Measurements from ENCODE around the gene IFNLR1. TPM values are rescaled to one million over a fixed set of nuclear protein-coding genes. Genes with fewer than 3 reads are reported as not detected.

Gene IFNLR1
- total and polyA plus RNA-seq, 2 donors from 2014 or later: 1.6 to 4.8 TPM

DNA sequence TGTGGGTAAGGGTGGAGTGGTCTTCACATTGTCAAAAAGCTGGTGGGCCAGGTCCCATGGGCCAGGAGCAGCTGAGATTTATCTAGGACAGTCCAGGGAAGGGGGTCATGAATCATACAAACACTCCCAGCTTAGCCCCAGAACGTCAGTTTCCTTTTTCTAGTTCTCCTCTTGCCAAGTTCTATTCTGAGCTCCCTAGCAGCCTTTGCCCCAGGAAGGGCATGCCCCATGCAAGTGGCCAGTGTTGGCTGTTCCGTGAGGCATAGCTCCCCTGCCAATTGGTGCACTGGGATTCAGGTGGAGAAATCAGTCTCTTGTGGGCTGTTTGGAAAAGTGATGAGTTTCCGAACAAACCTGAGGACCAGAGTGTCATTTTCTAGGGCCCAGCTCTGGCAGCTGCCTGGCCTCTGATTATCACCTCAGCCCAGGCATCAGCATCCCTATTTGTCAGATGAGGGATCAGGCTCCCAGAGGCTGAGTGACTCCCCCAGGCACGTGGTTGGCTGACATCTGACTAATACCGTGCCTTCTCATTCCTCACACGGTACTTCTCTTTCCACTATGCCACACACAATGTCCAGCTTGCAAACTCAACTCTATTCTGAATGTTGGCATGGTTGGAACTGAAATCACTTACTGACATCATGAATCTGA lies 60.9 kb downstream of the IFNLR1 start:
- Histone ChIP-seq H3K4me3 (ENCODE audit: low read length in 3 of 3) (no peak overlapping the region), H3K36me3 (ENCODE audit: control insufficient read depth in 2 of 3, insufficient read depth in 3 of 3, low read length in 3 of 3) (no peaks in the 10 kb centered on the region), H3K27ac (ENCODE audit: low read depth in 2 of 2, low read length in 2 of 2) (no peak overlapping the region), H3K4me1 (ENCODE audit: control insufficient read depth in 2 of 3, insufficient read depth in 2 of 3, low read depth in 1 of 3, low read length in 3 of 3) (no peaks in the 10 kb centered on the region), H3K9ac (ENCODE audit: low read length in 3 of 3) (no peak overlapping the region), H3K27me3 (ENCODE audit: control insufficient read depth, insufficient read depth, low read length) (no peaks in the 10 kb centered on the region), H3K9me3 (ENCODE audit: control insufficient read depth in 2 of 3, insufficient read depth in 1 of 3, low read length in 3 of 3) (peaks cover 0 to 6% (median 0%) of the 10 kb centered on the region in 3 donors)
- TF ChIP-seq, protein P1, sequence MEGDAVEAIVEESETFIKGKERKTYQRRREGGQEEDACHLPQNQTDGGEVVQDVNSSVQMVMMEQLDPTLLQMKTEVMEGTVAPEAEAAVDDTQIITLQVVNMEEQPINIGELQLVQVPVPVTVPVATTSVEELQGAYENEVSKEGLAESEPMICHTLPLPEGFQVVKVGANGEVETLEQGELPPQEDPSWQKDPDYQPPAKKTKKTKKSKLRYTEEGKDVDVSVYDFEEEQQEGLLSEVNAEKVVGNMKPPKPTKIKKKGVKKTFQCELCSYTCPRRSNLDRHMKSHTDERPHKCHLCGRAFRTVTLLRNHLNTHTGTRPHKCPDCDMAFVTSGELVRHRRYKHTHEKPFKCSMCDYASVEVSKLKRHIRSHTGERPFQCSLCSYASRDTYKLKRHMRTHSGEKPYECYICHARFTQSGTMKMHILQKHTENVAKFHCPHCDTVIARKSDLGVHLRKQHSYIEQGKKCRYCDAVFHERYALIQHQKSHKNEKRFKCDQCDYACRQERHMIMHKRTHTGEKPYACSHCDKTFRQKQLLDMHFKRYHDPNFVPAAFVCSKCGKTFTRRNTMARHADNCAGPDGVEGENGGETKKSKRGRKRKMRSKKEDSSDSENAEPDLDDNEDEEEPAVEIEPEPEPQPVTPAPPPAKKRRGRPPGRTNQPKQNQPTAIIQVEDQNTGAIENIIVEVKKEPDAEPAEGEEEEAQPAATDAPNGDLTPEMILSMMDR (IDR thresholded peaks at IDR 0.05; ENCODE audit: borderline replicate concordance, extremely low read depth, insufficient read depth): no peak
- DNase-seq (peak in 1 of 5 donors; percentile 30), FAIRE-seq (no peak)
- intact Hi-C loops (cut with DNase I): no loop called here

DNA sequence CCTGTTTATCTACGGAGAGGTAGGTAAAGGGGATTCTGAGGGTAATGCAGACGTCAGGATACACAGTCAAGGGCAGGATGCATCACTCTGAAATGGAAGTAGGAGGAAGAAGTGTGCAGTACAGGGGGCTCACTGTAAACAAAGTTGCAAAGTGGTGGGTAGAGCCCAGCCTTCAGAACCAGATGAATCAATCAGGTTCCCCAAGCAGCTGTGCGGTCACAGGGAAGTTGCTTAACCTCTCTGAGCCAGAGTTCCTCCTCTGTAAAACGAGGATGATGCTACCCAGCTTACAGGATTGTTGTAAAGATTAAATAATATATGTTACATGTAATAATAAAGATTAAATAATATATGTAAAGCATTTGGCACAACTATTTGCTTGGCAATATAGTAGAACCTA lies 61.6 kb downstream of the IFNLR1 start:
- Histone ChIP-seq H3K4me1 (ENCODE audit: control insufficient read depth in 2 of 3, insufficient read depth in 2 of 3, low read depth in 1 of 3, low read length in 3 of 3) (peaks cover 0 to 4% (median 3%) of the 10 kb centered on the region in 3 donors), H3K9me3 (ENCODE audit: control insufficient read depth in 2 of 3, insufficient read depth in 1 of 3, low read length in 3 of 3) (peaks cover 0 to 5% (median 0%) of the 10 kb centered on the region in 3 donors), H3K9ac (ENCODE audit: low read length in 3 of 3) (no peak overlapping the region), H3K4me3 (ENCODE audit: low read length in 3 of 3) (no peak overlapping the region), H3K27ac (ENCODE audit: low read depth in 2 of 2, low read length in 2 of 2) (no peak overlapping the region), H3K27me3 (ENCODE audit: control insufficient read depth, insufficient read depth, low read length) (no peaks in the 10 kb centered on the region), H3K36me3 (ENCODE audit: control insufficient read depth in 2 of 3, insufficient read depth in 3 of 3, low read length in 3 of 3) (no peaks in the 10 kb centered on the region)
- FAIRE-seq (no peak), DNase-seq (no peak)
- TF ChIP-seq, protein P1 (IDR thresholded peaks at IDR 0.05; ENCODE audit: borderline replicate concordance, extremely low read depth, insufficient read depth): no peak
- intact Hi-C loops (cut with DNase I): no loop called here

DNA sequence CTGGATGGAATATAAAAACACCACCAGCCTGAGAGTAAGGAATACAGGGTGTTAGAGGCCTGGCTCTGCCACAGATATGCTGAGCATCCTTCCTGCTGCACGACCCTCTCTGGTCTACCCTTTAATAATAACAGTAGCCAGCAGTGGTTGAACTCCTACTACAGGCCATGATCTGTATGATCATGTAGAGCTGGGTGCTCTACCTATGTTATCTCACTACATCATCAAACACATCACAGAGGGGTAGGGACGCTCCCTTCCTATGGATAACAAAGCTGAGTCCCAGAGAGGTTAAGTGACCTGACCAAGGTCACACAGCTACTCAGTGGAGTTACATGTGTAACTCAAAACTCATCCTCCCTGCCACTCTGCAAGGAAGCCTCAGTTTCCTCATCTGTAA lies 62.1 kb downstream of the IFNLR1 start:
- TF ChIP-seq, protein P1 (IDR thresholded peaks at IDR 0.05; ENCODE audit: borderline replicate concordance, extremely low read depth, insufficient read depth): no peak
- peaks cover 0 to 8% (median 6%) of the 10 kb centered on the region in 3 donors for H3K4me1 ChIP-seq (ENCODE audit: control insufficient read depth in 2 of 3, insufficient read depth in 2 of 3, low read depth in 1 of 3, low read length in 3 of 3)
- FAIRE-seq (no peak), DNase-seq (no peak)
- H3K27ac ChIP-seq (ENCODE audit: low read depth in 2 of 2, low read length in 2 of 2): no peak overlapping the region
- peaks cover 0 to under 1% (median 0%) of the 10 kb centered on the region in 3 donors for H3K9me3 ChIP-seq (ENCODE audit: control insufficient read depth in 2 of 3, insufficient read depth in 1 of 3, low read length in 3 of 3)
- no peaks in the 10 kb centered on the region for H3K36me3 ChIP-seq (ENCODE audit: control insufficient read depth in 2 of 3, insufficient read depth in 3 of 3, low read length in 3 of 3)
- H3K9ac ChIP-seq (ENCODE audit: low read length in 3 of 3): no peak overlapping the region
- intact Hi-C loops (cut with DNase I): no loop called here
- H3K27me3 ChIP-seq (ENCODE audit: control insufficient read depth, insufficient read depth, low read length): no peaks in the 10 kb centered on the region
- H3K4me3 ChIP-seq (ENCODE audit: low read length in 3 of 3): no peak overlapping the region
